H1 (cell line): ENCODE measurements around the gene PPP2R2C.

Experiments
- EP300 ChIP-seq, 2 experiments: IDR thresholded peaks; 1 replicate in 1 of 2; 2 replicates in 1 of 2; pipeline ENCODE4 v1.6.1; 2011 to 2012; ENCODE audit warnings: low read depth in 2 of 2, low read length in 2 of 2, mild to moderate bottlenecking in 2 of 2, borderline replicate concordance in 1 of 2, inconsistent platforms in 1 of 2, moderate library complexity in 1 of 2
- FOSL1 ChIP-seq: IDR thresholded peaks from 2 replicates; pipeline ENCODE4 v1.6.1; 2011; ENCODE audit warnings: mild to moderate bottlenecking, low read depth, low read length, moderate library complexity; ENCODE audit not compliant: insufficient read depth
- MAFK ChIP-seq: IDR thresholded peaks from 2 replicates; pipeline ENCODE4 v1.6.1; 2012; ENCODE audit warnings: low read depth, mild to moderate bottlenecking, improper control_type of control experiment, low read length
- NRF1 ChIP-seq: IDR thresholded peaks from 2 replicates; pipeline ENCODE4 v1.6.1; 2011; ENCODE audit warnings: mild to moderate bottlenecking, low read depth, low read length, improper control_type of control experiment
- POLR2A ChIP-seq, 2 experiments: IDR thresholded peaks; 1 replicate in 1 of 2; 2 replicates in 1 of 2; pipeline ENCODE4 v1.6.1; 2011; ENCODE audit warnings: low read depth in 2 of 2, low read length in 2 of 2, mild to moderate bottlenecking in 2 of 2; ENCODE audit errors: control extremely low read depth in 1 of 2
- POLR2AphosphoS5 ChIP-seq: IDR thresholded peaks from 2 replicates; pipeline ENCODE4 v1.6.1; 2011; ENCODE audit warnings: low read depth, low read length
- SIN3A ChIP-seq, 2 experiments: IDR thresholded peaks in 1 of 2; conservative IDR thresholded peaks in 1 of 2; 2 replicates each; pipeline ENCODE4 v1.6.1; 2011 to 2012; ENCODE audit warnings: low read length in 2 of 2, improper control_type of control experiment in 1 of 2, low read depth in 1 of 2, mild to moderate bottlenecking in 1 of 2
- TF ChIP-seq, protein P1 (sequence below), 3 experiments: IDR thresholded peaks; 1 replicate in 2 of 3; 2 replicates in 1 of 3; pipeline versions ENCODE4 v1.5.1 to v1.6.1; 2011; ENCODE audit warnings: low read length in 3 of 3, mild to moderate bottlenecking in 3 of 3, inconsistent platforms in 2 of 3, low read depth in 1 of 3, moderate library complexity in 1 of 3; ENCODE audit not compliant: insufficient read depth in 1 of 3; ENCODE audit errors: control extremely low read depth in 1 of 3
- TF ChIP-seq, protein P2 (sequence below): IDR thresholded peaks from 2 replicates; pipeline ENCODE4 v1.6.1; 2012; ENCODE audit warnings: low read length, inconsistent platforms

DNA sequence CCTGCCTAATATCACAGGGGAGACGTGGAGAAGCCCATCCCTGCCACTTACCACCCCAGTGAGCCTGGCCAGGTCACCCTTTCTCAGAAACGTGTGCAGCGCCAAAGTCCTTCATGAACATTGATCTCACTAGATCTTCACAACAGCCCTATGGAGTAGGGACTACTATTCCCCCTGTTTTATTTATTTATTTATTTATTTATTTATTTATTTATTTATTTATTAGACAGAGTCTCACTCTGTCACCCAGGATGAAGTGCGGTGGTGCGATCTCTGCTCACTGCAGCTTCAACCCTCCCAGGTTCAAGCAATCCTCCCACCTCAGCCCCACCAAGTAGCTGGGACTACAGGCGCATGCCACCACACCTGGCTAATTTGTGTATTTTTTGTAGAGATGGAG is 61.8 kb downstream of the PPP2R2C start:
- TF ChIP-seq POLR2AphosphoS5 (no peak), POLR2A (IDR thresholded peaks at IDR 0.05; ENCODE audit: control extremely low read depth in 1 of 2, low read depth in 2 of 2, low read length in 2 of 2) (no peak), MAFK (no peak), FOSL1 (no peak), EP300 (IDR thresholded peaks at IDR 0.05; ENCODE audit: borderline replicate concordance in 1 of 2, low read depth in 2 of 2, low read length in 2 of 2) (no peak), NRF1 (no peak), SIN3A (conservative IDR thresholded peaks at IDR 0.05 in 1 of 2, IDR thresholded peaks at IDR 0.05 in 1 of 2; ENCODE audit: low read depth in 1 of 2, low read length in 2 of 2) (no peak)
- TF ChIP-seq, protein P1, sequence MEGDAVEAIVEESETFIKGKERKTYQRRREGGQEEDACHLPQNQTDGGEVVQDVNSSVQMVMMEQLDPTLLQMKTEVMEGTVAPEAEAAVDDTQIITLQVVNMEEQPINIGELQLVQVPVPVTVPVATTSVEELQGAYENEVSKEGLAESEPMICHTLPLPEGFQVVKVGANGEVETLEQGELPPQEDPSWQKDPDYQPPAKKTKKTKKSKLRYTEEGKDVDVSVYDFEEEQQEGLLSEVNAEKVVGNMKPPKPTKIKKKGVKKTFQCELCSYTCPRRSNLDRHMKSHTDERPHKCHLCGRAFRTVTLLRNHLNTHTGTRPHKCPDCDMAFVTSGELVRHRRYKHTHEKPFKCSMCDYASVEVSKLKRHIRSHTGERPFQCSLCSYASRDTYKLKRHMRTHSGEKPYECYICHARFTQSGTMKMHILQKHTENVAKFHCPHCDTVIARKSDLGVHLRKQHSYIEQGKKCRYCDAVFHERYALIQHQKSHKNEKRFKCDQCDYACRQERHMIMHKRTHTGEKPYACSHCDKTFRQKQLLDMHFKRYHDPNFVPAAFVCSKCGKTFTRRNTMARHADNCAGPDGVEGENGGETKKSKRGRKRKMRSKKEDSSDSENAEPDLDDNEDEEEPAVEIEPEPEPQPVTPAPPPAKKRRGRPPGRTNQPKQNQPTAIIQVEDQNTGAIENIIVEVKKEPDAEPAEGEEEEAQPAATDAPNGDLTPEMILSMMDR (IDR thresholded peaks at IDR 0.05; ENCODE audit: control extremely low read depth in 1 of 3, insufficient read depth in 1 of 3, low read depth in 1 of 3, low read length in 3 of 3): no peak
- TF ChIP-seq, protein P2, sequence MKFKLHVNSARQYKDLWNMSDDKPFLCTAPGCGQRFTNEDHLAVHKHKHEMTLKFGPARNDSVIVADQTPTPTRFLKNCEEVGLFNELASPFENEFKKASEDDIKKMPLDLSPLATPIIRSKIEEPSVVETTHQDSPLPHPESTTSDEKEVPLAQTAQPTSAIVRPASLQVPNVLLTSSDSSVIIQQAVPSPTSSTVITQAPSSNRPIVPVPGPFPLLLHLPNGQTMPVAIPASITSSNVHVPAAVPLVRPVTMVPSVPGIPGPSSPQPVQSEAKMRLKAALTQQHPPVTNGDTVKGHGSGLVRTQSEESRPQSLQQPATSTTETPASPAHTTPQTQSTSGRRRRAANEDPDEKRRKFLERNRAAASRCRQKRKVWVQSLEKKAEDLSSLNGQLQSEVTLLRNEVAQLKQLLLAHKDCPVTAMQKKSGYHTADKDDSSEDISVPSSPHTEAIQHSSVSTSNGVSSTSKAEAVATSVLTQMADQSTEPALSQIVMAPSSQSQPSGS: no peak
